HEK293 (cell line): ENCODE results near the gene PCDHB11.
A peak's percentile ranks its signal among the peaks of the same experiment; 100 is the strongest.
"Not testable (repeated sequence)": the region's sequence is repeated elsewhere in the genome, so short reads cannot be mapped to it uniquely, and the experiment has no call there.

Experiments used
- CTCF ChIA-PET: fragments of 350-600 bp; formaldehyde crosslinking; extraction: SDS; loops from one replicate; lab custom pipeline; 2021; ENCODE audit warnings: antibody characterized with exemption; lab: Yijun Ruan, JAX
- POLR2A ChIA-PET: fragments of 300-600 bp; formaldehyde crosslinking; extraction: SDS; loops from one replicate; lab custom pipeline; 2020; ENCODE audit warnings: antibody characterized with exemption, inconsistent platforms; lab: Yijun Ruan, JAX
- H3K27ac ChIP-seq: fragments of 200-500 bp; sonication (Bioruptor generic); 2 replicates; pipeline ENCODE4 v1.5.1; 2014; ENCODE audit warnings: low read depth, low read length, control low read depth, inconsistent platforms; ENCODE audit errors: extremely low read depth
- H3K36me3 ChIP-seq, 2 experiments: fragments of 200-500 bp in 1 of 2; sonication (Bioruptor generic) in 1 of 2; 1 replicate in 1 of 2; 2 replicates in 1 of 2; pipeline ENCODE4 v1.5.1; 2014 to 2017; ENCODE audit warnings: inconsistent platforms in 2 of 2, low read length in 2 of 2; ENCODE audit not compliant: control insufficient read depth in 2 of 2, insufficient read depth in 1 of 2
- H3K4me1 ChIP-seq: fragments of 200-500 bp; sonication (Bioruptor generic); 2 replicates; pipeline ENCODE4 v1.5.1; 2014; ENCODE audit warnings: mild to moderate bottlenecking, low read length, inconsistent platforms; ENCODE audit not compliant: control insufficient read depth, insufficient read depth
- H3K4me3 ChIP-seq: 2 replicates; pipeline ENCODE4 v1.5.1; 2011; ENCODE audit warnings: low read depth, mild to moderate bottlenecking, control low read depth, low read length, moderate library complexity
- H3K9me3 ChIP-seq: fragments of 200-500 bp; sonication (Bioruptor generic); 2 replicates; pipeline ENCODE4 v1.5.1; 2014; ENCODE audit warnings: low read depth, low read length, inconsistent platforms; ENCODE audit not compliant: control insufficient read depth, insufficient read depth
- ZBTB21 ChIP-seq: fragments of 450-650 bp; formaldehyde crosslinking; IDR thresholded peaks from 2 replicates; pipeline ENCODE4 v1.5.1; 2017; ENCODE audit warnings: missing biosample characterization, missing genetic modification characterization
- ZNF654 ChIP-seq: fragments of 450-650 bp; formaldehyde crosslinking; IDR thresholded peaks from 2 replicates; pipeline ENCODE4 v1.5.1; 2016; ENCODE audit warnings: low read depth, missing biosample characterization, missing genetic modification characterization
- ZNF660 ChIP-seq: fragments of 450-650 bp; IDR thresholded peaks from 2 replicates; pipeline ENCODE4 v1.5.1; 2018; ENCODE audit warnings: missing biosample characterization, mild to moderate bottlenecking, missing genetic modification characterization

PCDHB11 gene

DNA sequence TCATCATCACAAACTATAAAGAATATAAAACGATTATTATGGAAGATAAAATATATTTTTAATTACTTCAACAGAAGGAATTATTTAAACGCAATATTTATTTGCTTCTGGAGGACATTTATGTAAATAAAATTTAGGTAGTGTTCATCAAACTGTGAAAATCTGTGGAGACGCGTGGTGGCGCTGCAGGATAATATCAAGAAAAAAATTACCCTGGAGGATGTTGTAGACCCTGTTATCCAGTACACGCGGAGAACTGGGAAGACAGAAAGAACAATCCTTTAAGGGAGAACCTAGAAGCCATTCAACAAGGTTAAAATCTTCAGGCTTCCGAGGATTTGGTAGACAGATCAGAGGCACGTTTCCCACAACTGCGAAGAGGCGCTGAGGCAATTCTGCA, 9.1 kb downstream of the PCDHB11 start, which contains the start of gene PCDHB12:
PCDHB12 (plus strand) TSS at position 242 of the 400 bp plus-strand sequence. CDS start 189 bp downstream, outside the sequence.
- TF ChIP-seq ZBTB21 (tag by site-specific recombination) (no peak), ZNF654 (peak; percentile 16; the same call in 1 of the 2 replicates)
- no peak within 1 kb of the TSS for H3K27ac ChIP-seq
- no peaks in the 10 kb centered on the region for H3K36me3 ChIP-seq
- no peaks in the 10 kb centered on the region for H3K4me1 ChIP-seq
- POLR2A ChIA-PET: no interaction called here
- CTCF ChIA-PET: interaction anchor here (0.7 to 1.3 kb wide), 5 partner anchors 9 to 711 kb away, joined by 3 to 7 read pairs (median 5); partner anchors contain the start of genes PCDHA11 and PCDHB11
- H3K4me3 ChIP-seq: no peak within 1 kb of the TSS
- H3K9me3 ChIP-seq: no peaks in the 10 kb centered on the region; the same call in 1 of the 2 replicates

DNA sequence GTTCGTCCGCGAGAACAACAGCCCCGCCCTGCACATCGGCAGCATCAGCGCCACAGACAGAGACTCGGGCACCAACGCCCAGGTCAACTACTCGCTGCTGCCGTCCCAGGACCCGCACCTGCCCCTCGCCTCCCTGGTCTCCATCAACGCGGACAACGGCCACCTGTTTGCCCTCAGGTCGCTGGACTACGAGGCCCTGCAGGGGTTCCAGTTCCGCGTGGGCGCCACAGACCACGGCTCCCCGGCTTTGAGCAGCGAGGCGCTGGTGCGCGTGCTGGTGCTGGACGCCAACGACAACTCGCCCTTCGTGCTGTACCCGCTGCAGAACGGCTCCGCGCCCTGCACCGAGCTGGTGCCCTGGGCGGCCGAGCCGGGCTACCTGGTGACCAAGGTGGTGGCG, 10.9 kb downstream of the PCDHB11 start:
- H3K9me3 ChIP-seq, H3K4me1 ChIP-seq, CTCF ChIA-PET, H3K36me3 ChIP-seq, H3K27ac ChIP-seq, H3K4me3 ChIP-seq, POLR2A ChIA-PET: not testable (repeated sequence)

DNA sequence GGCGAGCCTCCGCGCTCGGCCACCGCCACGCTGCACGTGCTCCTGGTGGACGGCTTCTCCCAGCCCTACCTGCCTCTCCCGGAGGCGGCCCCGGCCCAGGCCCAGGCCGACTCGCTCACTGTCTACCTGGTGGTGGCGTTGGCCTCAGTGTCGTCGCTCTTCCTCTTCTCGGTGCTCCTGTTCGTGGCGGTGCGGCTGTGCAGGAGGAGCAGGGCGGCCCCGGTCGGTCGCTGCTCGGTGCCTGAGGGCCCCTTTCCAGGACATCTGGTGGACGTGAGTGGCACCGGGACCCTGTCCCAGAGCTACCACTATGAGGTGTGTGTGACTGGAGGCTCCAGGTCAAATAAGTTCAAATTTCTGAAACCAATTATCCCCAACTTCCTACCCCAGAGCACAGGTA, 11.4 kb downstream of the PCDHB11 start:
- CTCF ChIA-PET, POLR2A ChIA-PET, H3K4me1 ChIP-seq: not testable (repeated sequence)

DNA sequence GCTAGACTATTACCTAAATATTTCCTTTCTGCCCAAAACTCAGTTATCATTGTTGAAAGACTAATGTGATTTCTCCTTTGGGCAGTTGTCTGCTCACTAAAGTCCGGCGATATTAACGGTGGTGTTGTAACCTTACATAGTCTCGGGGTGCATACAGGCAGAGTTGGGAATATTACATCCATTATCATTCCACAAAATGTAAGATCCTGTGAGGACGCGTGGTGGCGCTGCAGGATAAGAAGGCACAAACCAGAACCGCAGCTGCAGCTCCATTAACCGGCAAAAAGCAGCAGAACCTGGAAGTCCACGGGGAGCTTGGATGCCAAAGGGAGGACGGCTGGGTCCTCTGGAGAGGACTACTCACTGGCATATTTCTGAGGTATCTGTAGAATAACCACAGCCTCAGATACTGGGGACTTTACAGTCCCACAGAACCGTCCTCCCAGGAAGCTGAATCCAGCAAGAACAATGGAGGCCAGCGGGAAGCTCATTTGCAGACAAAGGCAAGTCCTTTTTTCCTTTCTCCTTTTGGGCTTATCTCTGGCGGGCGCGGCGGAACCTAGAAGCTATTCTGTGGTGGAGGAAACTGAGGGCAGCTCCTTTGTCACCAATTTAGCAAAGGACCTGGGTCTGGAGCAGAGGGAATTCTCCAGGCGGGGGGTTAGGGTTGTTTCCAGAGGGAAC, 14.4 kb downstream of the PCDHB11 start, which contains the start of gene PCDHB13:
PCDHB13 (plus strand) TSS at position 264 of the 684 bp plus-strand sequence; CDS start at position 469, 205 bp downstream.
- H3K27ac ChIP-seq, H3K4me1 ChIP-seq, H3K9me3 ChIP-seq: not testable (repeated sequence)
- CTCF ChIA-PET: interaction anchor here (0.7 to 1.7 kb wide), 8 partner anchors 18 to 357 kb away, joined by 3 to 6 read pairs (median 3); partner anchors contain the start of gene PCDHB16
- TF ChIP-seq ZNF654 (peak; percentile 64), ZNF660 (tag by site-specific recombination) (0 out of 2 replicates have a peak, but pooled peaks have one; percentile 22)
- TF ChIP-seq, all 188 proteins: peak for 2; not testable (repeated sequence) for 186
- H3K36me3 ChIP-seq, POLR2A ChIA-PET, H3K4me3 ChIP-seq: not testable (repeated sequence)

More for the DNA sequence above, 11.4 kb downstream of the PCDHB11 start:
- H3K27ac ChIP-seq, H3K9me3 ChIP-seq, H3K4me3 ChIP-seq, H3K36me3 ChIP-seq: not testable (repeated sequence)

DNA sequence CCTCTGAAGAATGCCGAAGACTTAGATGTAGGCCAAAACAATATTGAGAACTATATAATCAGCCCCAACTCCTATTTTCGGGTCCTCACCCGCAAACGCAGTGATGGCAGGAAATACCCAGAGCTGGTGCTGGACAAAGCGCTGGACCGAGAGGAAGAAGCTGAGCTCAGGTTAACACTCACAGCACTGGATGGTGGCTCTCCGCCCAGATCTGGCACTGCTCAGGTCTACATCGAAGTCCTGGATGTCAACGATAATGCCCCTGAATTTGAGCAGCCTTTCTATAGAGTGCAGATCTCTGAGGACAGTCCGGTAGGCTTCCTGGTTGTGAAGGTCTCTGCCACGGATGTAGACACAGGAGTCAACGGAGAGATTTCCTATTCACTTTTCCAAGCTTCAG, 15.2 kb downstream of the PCDHB11 start:
- H3K36me3 ChIP-seq, H3K4me1 ChIP-seq, POLR2A ChIA-PET, H3K9me3 ChIP-seq, H3K27ac ChIP-seq, H3K4me3 ChIP-seq: not testable (repeated sequence)
- CTCF ChIA-PET: interaction anchor here (0.8 to 1.1 kb wide), 2 partner anchors 9 to 32 kb away, joined by 3 read pairs; partner anchors contain the start of genes PCDHB14 and PCDHB16

DNA sequence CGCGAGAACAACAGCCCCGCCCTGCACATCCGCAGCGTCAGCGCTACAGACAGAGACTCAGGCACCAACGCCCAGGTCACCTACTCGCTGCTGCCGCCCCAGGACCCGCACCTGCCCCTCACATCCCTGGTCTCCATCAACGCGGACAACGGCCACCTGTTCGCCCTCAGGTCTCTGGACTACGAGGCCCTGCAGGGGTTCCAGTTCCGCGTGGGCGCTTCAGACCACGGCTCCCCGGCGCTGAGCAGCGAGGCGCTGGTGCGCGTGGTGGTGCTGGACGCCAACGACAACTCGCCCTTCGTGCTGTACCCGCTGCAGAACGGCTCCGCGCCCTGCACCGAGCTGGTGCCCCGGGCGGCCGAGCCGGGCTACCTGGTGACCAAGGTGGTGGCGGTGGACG, 16.1 kb downstream of the PCDHB11 start:
- CTCF ChIA-PET: interaction anchor here (0.5 to 0.8 kb wide), 2 partner anchors 8 to 79 kb away, joined by 3 to 4 read pairs; partner anchors contain the start of gene PCDHB14
- H3K36me3 ChIP-seq, H3K27ac ChIP-seq, H3K9me3 ChIP-seq, H3K4me3 ChIP-seq, H3K4me1 ChIP-seq, POLR2A ChIA-PET: not testable (repeated sequence)

DNA sequence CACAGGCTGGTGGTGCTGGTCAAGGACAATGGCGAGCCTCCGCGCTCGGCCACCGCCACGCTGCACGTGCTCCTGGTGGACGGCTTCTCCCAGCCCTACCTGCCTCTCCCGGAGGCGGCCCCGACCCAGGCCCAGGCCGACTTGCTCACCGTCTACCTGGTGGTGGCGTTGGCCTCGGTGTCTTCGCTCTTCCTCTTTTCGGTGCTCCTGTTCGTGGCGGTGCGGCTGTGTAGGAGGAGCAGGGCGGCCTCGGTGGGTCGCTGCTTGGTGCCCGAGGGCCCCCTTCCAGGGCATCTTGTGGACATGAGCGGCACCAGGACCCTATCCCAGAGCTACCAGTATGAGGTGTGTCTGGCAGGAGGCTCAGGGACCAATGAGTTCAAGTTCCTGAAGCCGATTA, 16.6 kb downstream of the PCDHB11 start:
- H3K9me3 ChIP-seq, CTCF ChIA-PET, H3K36me3 ChIP-seq, H3K27ac ChIP-seq, H3K4me1 ChIP-seq, H3K4me3 ChIP-seq, POLR2A ChIA-PET: not testable (repeated sequence)
